ENCODE measurements around the gene KIFC3.
"Not testable (repeated sequence)": the region's sequence is repeated elsewhere in the genome, so short reads cannot be mapped to it uniquely, and the experiment has no call there.

The KIFC3 gene

GRCh38 chr16:57804111-57804837 is 2.0 kb upstream of the KIFC3 start:
- DNase-seq, result no peak

GRCh38 chr16:57803134-57803990 is 1.1 kb upstream of the KIFC3 start:
- no peak for DNase-seq

- DNase-seq, result peak; percentile 12
These were observed 416 bp downstream of the KIFC3 start for GRCh38 chr16:57801809-57802340.

- DNase-seq, result no peak
These were observed 1.0 kb downstream of the KIFC3 start for GRCh38 chr16:57801098-57801808.

GRCh38 chr16:57800200-57801097 is 1.8 kb downstream of the KIFC3 start:
- DNase-seq, result peak; percentile 2

- no peak for DNase-seq
These were observed 2.6 kb downstream of the KIFC3 start for GRCh38 chr16:57799600-57800199.

GRCh38 chr16:57798953-57799599 is 3.2 kb downstream of the KIFC3 start:
- peak; percentile 40 for DNase-seq

GRCh38 chr16:57798267-57798810 is 4.0 kb downstream of the KIFC3 start:
- DNase-seq, result no peak

GRCh38 chr16:57797526-57798266 is 4.6 kb downstream of the KIFC3 start:
- peak; percentile 45 for DNase-seq

GRCh38 chr16:57797216-57797525 is 5.1 kb downstream of the KIFC3 start:
- DNase-seq, result no peak

GRCh38 chr16:57796014-57796413 is 6.3 kb downstream of the KIFC3 start:
- DNase-seq, result not testable (repeated sequence)

- peak; percentile 51 for DNase-seq
These were observed 6.8 kb downstream of the KIFC3 start for GRCh38 chr16:57795431-57795878.

- no peak for DNase-seq
These were observed 7.4 kb downstream of the KIFC3 start for GRCh38 chr16:57794849-57795430.

GRCh38 chr16:57791893-57792461 is 10.3 kb downstream of the KIFC3 start:
- no peak for DNase-seq

GRCh38 chr16:57791195-57791892 is 10.9 kb downstream of the KIFC3 start:
- no peak for DNase-seq

GRCh38 chr16:57788951-57789350 is 13.3 kb downstream of the KIFC3 start:
- no peak for DNase-seq

GRCh38 chr16:57788252-57788841 is 13.9 kb downstream of the KIFC3 start:
- DNase-seq, result no peak

- DNase-seq, result no peak
These were observed 14.8 kb downstream of the KIFC3 start for GRCh38 chr16:57787519-57787905.

Data from NCI-H69 (cell line).